Endodermal cell (in vitro differentiated cells): Measurements from ENCODE around the gene CD33. TPM values are rescaled to one million over a fixed set of nuclear protein-coding genes. Genes with fewer than 3 reads are reported as not detected.

ENCODE experiments used
- DNase-seq: peaks from one replicate; pipeline ENCODE4 v3.0.0-alpha.2; 2017
- H3K27ac ChIP-seq: 2 replicates; pipeline ENCODE4 v1.5.1; 2013; ENCODE audit warnings: mild to moderate bottlenecking, low read depth, low read length, moderate library complexity
- H3K27me3 ChIP-seq: 2 replicates; pipeline ENCODE4 v1.6.1; 2013; ENCODE audit warnings: mild to moderate bottlenecking, low read length, moderate library complexity; ENCODE audit not compliant: insufficient read depth, control insufficient read depth, poor library complexity, severe bottlenecking
- H3K36me3 ChIP-seq: 2 replicates; pipeline ENCODE4 v1.7.0; 2013; ENCODE audit warnings: mild to moderate bottlenecking, low read length, moderate library complexity; ENCODE audit not compliant: control insufficient read depth, insufficient read depth
- H3K4me1 ChIP-seq: one replicate; pipeline ENCODE4 v1.7.0; 2013; ENCODE audit warnings: low read length; ENCODE audit not compliant: control insufficient read depth, insufficient read depth
- H3K4me3 ChIP-seq: 2 replicates; pipeline ENCODE4 v1.5.1; 2013; ENCODE audit warnings: mild to moderate bottlenecking, low read length, moderate library complexity
- H3K9ac ChIP-seq: 2 replicates; pipeline ENCODE4 v1.6.1; 2013; ENCODE audit warnings: mild to moderate bottlenecking, low read length, moderate library complexity; ENCODE audit not compliant: poor library complexity, severe bottlenecking; ENCODE audit errors: extremely low read depth
- H3K9me3 ChIP-seq: 2 replicates; pipeline ENCODE4 v1.6.1; 2013; ENCODE audit warnings: mild to moderate bottlenecking, low read length, moderate library complexity; ENCODE audit not compliant: control insufficient read depth
- H3K27ac Mint-ChIP-seq: 2 replicates; pipeline ENCODE4 v1.8.0; 2020; ENCODE audit warnings: mixed read lengths
- H3K27me3 Mint-ChIP-seq: 2 replicates; pipeline ENCODE4 v1.8.0; 2021; ENCODE audit warnings: mild to moderate bottlenecking, mixed read lengths; ENCODE audit not compliant: insufficient read depth
- H3K36me3 Mint-ChIP-seq: 2 replicates; pipeline ENCODE4 v1.8.0; 2020; ENCODE audit warnings: low read depth, mixed read lengths
- H3K4me1 Mint-ChIP-seq: 2 replicates; pipeline ENCODE4 v1.8.0; 2020; ENCODE audit warnings: mixed read lengths
- H3K4me3 Mint-ChIP-seq: 2 replicates; pipeline ENCODE4 v1.8.0; 2020; ENCODE audit warnings: mild to moderate bottlenecking, moderate library complexity, mixed read lengths
- H3K9me3 Mint-ChIP-seq: 2 replicates; pipeline ENCODE4 v1.8.0; 2020; ENCODE audit warnings: mild to moderate bottlenecking, mixed read lengths
- CTCF ChIP-seq: fragments of 200-600 bp; sonication (generic); conservative IDR thresholded peaks from 2 replicates; pipeline ENCODE4 v1.5.0; 2021; ENCODE audit warnings: antibody characterized with exemption, mild to moderate bottlenecking
- WGBS, 2 experiments: methylation state at CpG; one replicate each; pipeline versions ENCODE4 v1.1.5 to v1.1.7; 2013; ENCODE audit warnings: missing lambda C conversion rate in 2 of 2, mixed read lengths in 1 of 2; ENCODE audit not compliant: insufficient coverage in 1 of 2, insufficient read length in 1 of 2; 5-methylcytosine and 5-hydroxymethylcytosine counted together
- total RNA-seq, 2 donors: library from RNA; stranded (reverse); fragmentation: NEBNext Ultra II Directional in 1 of 2; extraction: Animal tissue kit (Norgen Biotek cat#: 25700) in 1 of 2; gene quantifications; 2 replicates in 1 of 2; 3 replicates in 1 of 2; pipeline ENCODE4 v1.2.1, GENCODE V29; 2021

Gene CD33
- total RNA-seq, 2 donors from 2014 or later, result not detected

DNA sequence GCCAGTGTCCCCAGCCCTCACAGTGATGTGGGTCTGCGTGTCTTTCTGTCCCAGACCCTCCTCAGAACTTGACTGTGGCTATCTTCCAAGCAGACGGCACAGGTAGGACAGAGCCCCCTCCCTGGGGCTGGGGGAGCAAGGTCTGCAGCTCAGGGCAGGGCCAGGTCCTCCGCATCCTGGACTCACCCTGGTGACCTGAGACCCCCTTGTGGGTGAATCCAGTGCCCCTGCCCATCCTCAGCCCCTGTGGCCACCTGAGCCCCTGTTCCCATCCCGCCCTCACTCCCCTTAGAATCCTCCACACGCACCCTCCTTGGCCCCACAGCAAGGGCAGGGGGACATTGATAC is 39.0 kb upstream of the CD33 start:
- Histone ChIP-seq H3K4me1 (no peaks in the 10 kb centered on the region), H3K9me3 (no peaks in the 10 kb centered on the region), H3K4me3 (no peak overlapping the region), H3K9ac (no peak overlapping the region), H3K36me3 (no peaks in the 10 kb centered on the region), H3K27ac (no peak overlapping the region), H3K27me3 (no peaks in the 10 kb centered on the region)
- no peak for TF ChIP-seq CTCF
- H3K4me3 Mint-ChIP-seq, result no peak overlapping the region
- no peaks in the 10 kb centered on the region for H3K36me3 Mint-ChIP-seq
- no peaks in the 10 kb centered on the region for H3K4me1 Mint-ChIP-seq
- DNase-seq, result no peak
- peaks cover 29% of the 10 kb centered on the region for H3K27me3 Mint-ChIP-seq
- 79 to 81% methylated on average over 3 to 5 of the region's 5 CpGs for WGBS, 2 experiments
- no peaks in the 10 kb centered on the region for H3K9me3 Mint-ChIP-seq
- H3K27ac Mint-ChIP-seq, result no peak overlapping the region

- H3K36me3 Mint-ChIP-seq, result no peaks in the 10 kb centered on the region
- H3K36me3 ChIP-seq, result no peaks in the 10 kb centered on the region
- TF ChIP-seq CTCF, result no peak
- no peak for DNase-seq
- no peak overlapping the region for H3K9ac ChIP-seq
- no peak overlapping the region for H3K4me3 Mint-ChIP-seq
- H3K27me3 ChIP-seq, result no peaks in the 10 kb centered on the region
- H3K4me3 ChIP-seq, result no peak overlapping the region
- no peaks in the 10 kb centered on the region for H3K4me1 Mint-ChIP-seq
- H3K27ac Mint-ChIP-seq, result no peak overlapping the region
- H3K27ac ChIP-seq, result no peak overlapping the region
- no peaks in the 10 kb centered on the region for H3K4me1 ChIP-seq
- 79 to 90% methylated on average over 2 to 11 of the region's 13 CpGs for whole genome bisulfite sequencing, 2 experiments
- no peaks in the 10 kb centered on the region for H3K9me3 Mint-ChIP-seq
- H3K27me3 Mint-ChIP-seq, result peaks cover 29% of the 10 kb centered on the region
- no peaks in the 10 kb centered on the region for H3K9me3 ChIP-seq
These were observed 38.6 kb upstream of the CD33 start for GRCh38 chr19:51186323-51186722.

GRCh38 chr19:51187395-51188226 is 37.3 kb upstream of the CD33 start:
- Histone ChIP-seq H3K9me3 (no peaks in the 10 kb centered on the region), H3K9ac (no peak overlapping the region), H3K4me1 (no peaks in the 10 kb centered on the region), H3K27me3 (no peaks in the 10 kb centered on the region), H3K4me3 (no peak overlapping the region), H3K27ac (no peak overlapping the region), H3K36me3 (no peaks in the 10 kb centered on the region)
- Mint-ChIP-seq H3K4me3 (no peak overlapping the region), H3K36me3 (no peaks in the 10 kb centered on the region), H3K4me1 (no peaks in the 10 kb centered on the region), H3K9me3 (no peaks in the 10 kb centered on the region), H3K27ac (no peak overlapping the region), H3K27me3 (peaks cover 25% of the 10 kb centered on the region)
- no peak for DNase-seq
- TF ChIP-seq CTCF, result no peak
- WGBS, 2 experiments, result 90 to 95% methylated on average over 7 to 11 of the region's 11 CpGs
